Esophagus squamous epithelium (tissue), 4 donors: ENCODE measurements around the gene SIX4.

Source experiments
- POLR2A ChIP-seq, 4 donors: fragments of 450-650 bp; IDR thresholded peaks; one replicate each; pipeline ENCODE4 v1.6.1; 2017; ENCODE audit warnings: antibody characterized with exemption in 4 of 4, mild to moderate bottlenecking in 4 of 4, moderate library complexity in 3 of 4
- TF ChIP-seq, protein P1 (sequence below), 6 experiments: fragments of 450-650 bp in 4 of 6; fragments of 200-600 bp in 2 of 6; sonication (generic) in 2 of 6; IDR thresholded peaks; one replicate each; pipeline ENCODE4 v1.5.1; 2016 to 2019; ENCODE audit warnings: antibody characterized with exemption in 6 of 6, mild to moderate bottlenecking in 4 of 6, moderate library complexity in 4 of 6

DNA sequence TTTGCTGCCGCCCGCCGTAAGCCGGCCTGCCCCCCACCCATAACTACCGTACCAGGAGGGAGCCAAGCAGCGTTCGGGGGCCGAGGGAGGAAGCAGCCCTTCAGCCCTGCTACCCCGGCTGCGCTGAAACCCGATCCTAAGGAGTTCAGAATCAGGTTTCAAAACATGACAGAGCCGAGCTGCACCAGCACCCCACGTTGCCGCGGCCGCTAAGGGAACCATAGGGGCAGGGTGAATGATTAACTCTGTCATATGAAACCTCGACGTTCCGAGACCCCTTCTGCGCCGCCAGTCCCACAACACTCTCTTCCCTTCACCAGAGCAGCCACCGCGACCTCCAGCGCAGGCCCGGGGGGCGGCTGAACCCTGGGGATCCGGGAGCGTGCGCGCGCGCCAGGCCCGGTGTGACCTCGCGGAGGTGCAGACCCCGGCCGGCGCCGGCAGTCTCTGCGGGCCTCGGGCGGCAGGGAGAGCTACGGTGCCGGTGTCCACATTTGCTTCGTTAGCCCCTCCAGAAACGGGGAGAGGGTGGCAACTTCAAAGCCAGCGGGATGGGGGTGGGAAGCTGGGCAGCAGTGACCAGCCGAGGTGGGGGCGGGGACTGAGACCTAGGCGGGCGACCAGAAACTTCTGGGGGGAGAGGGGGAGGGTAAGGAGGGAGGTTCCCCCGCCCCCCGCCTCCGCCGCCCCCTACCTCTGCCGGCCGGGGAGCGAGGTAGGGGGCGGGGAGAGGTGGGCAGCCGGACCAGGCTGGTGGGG lies 1.6 kb downstream of the SIX4 start:
- no peak for TF ChIP-seq POLR2A (IDR thresholded peaks at IDR 0.05)
- TF ChIP-seq, protein P1, sequence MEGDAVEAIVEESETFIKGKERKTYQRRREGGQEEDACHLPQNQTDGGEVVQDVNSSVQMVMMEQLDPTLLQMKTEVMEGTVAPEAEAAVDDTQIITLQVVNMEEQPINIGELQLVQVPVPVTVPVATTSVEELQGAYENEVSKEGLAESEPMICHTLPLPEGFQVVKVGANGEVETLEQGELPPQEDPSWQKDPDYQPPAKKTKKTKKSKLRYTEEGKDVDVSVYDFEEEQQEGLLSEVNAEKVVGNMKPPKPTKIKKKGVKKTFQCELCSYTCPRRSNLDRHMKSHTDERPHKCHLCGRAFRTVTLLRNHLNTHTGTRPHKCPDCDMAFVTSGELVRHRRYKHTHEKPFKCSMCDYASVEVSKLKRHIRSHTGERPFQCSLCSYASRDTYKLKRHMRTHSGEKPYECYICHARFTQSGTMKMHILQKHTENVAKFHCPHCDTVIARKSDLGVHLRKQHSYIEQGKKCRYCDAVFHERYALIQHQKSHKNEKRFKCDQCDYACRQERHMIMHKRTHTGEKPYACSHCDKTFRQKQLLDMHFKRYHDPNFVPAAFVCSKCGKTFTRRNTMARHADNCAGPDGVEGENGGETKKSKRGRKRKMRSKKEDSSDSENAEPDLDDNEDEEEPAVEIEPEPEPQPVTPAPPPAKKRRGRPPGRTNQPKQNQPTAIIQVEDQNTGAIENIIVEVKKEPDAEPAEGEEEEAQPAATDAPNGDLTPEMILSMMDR (IDR thresholded peaks at IDR 0.05) = no peak
